Glomerular visceral epithelial cell (primary cell): Measurements from ENCODE around the gene FAM170B.
A peak's percentile ranks its signal among the peaks of the same experiment; 100 is the strongest.

Experiments
- DNase-seq: peaks from one replicate; pipeline ENCODE4 v3.0.0-alpha.2; 2016; ENCODE audit errors: extremely low spot score

Gene FAM170B

DNA sequence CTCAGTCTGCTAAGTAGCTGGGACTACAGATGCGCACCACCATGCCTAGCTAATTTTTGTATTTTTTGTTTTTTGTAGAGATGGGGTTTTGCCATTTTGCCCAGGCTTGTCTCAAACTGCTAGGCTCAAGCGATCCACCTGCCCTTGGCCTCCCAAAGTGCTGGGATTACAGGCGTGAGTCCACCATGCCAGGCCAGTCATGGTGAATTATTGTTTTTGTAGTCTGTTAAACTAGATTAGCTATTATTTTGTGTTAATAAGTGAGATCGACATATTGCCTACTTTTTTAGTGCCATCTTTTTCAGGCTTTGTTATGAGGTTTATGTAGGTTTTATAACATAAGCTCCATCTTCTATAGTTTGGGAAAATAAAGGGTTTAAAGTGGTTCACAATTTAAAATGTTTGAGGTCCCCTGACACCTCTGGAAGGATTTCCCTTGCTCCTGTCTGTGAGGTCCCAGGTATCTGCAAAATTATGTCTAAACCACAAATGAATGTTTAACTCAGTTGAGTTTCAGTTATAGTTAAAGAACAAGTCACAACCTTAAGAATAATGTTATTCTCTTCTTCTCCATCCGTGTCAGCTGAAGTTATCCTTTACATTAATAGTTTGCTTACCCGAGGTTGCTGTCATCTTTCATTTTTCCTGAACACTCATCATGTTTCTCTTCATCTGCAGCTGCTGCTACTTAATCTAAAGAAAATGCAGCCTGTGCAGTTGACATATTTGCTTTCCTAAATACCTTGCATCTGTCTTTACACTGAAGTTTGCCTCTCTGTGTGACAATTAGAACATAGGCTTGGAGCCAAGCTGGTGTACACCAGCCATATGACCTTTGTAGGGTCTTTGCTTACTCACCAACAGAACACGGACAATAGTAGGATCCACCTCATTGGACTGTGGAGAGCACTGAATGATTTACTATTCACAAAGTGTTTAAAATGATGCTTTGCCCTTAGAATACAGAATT is 9.6 kb downstream of the FAM170B start:
- peak; percentile 49 for DNase-seq

DNA sequence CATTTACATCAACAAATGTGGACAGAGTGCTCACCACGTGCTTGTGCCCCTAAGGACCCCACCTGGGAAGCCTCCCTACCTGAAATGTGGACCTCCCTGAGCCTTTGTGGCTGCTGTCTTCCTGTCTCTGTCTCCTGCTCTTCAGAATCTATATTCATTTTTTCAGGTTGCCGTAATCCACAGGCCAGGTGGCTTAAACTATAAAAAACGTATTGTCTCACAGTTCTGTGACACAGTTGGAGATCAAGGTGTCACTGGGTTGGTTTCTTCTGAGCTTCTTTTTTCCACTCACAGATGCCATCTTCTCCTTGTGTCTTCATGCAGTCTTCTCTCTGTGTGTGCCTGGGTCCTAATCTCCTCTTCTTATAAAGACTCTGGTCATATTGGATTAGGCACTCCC is 12.9 kb downstream of the FAM170B start:
- no peak for DNase-seq

DNA sequence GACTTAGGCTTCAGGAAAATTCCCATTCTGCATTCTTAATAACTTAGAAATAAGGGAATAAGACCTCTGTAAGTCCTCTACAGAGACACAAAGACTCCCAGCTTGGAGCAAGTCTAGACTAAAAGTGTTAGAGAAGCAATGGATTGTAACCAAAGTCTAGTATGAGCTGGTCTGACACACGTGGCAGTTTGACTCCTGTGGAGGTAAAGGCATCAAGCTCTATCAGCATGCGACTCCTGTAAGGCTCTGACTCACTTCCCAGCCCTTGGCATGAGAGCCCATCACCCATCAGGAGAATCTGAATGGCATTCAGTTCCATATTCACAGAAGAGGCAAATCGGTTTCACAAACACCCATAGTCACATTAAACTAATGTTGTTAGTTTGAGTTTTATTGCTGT is 14.1 kb downstream of the FAM170B start:
- peak; percentile 82 for DNase-seq

DNA sequence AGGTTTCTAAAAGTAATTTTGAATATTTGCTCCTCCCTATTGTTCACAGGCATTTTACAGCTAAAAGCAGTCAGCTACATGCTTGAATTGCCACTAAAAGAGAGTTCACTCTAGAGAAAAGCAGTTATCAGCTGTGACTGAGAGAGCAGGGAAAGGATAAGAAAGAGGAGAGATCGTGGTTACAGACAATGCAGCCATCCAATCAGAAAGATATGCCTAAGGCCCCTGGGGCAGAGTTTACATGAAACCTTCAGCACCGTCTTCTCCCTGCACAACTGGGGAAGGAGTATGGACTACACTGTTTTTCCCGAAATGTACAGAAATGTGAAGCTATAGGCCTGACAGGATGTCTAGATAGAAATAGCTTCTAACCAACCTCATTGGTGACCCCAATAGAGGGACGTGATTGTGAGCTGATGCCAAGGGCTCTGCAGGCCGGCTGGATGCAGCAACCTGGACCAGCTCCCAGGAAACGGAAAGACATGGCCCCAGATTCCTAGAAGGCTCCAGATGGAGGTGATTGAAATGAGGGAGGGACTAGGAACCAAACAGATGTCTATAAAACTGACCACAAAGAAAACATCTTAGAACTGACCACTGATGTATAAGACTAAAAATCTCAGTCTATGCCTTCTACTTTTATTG is 15.3 kb downstream of the FAM170B start:
- no peak for DNase-seq

DNA sequence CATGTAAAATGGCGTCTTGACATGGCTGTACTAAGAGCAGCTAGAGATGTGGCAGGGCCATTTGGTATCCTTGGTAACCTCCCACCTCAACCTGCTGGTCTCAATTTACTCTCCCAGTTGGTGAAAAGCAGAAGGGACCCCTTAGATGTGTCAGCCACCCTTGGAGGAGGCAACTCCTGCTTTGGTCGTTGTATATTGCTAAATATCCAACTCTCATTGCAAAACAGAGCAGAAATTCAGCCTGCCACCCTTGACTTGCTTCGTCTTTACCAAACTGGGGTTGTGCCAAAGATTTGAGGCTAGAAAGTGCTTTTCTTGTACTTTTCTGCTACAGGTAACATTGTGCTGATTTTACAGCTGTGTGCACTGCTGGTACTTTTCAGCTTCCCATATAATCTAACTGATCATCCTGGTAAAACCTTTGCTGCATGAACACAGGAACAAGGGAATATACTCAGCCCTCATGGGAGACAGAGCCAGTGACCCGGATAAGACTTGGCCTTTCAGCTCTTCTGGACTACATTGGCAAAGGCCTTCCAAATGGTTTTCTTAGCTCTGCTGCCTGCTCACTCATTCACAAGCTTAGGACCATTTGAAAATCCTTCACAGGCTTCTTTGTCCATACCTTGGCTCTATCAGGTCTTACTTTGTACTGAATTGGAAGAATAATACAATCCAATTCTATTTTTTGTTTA is 16.3 kb downstream of the FAM170B start:
- DNase-seq, result no peak

DNA sequence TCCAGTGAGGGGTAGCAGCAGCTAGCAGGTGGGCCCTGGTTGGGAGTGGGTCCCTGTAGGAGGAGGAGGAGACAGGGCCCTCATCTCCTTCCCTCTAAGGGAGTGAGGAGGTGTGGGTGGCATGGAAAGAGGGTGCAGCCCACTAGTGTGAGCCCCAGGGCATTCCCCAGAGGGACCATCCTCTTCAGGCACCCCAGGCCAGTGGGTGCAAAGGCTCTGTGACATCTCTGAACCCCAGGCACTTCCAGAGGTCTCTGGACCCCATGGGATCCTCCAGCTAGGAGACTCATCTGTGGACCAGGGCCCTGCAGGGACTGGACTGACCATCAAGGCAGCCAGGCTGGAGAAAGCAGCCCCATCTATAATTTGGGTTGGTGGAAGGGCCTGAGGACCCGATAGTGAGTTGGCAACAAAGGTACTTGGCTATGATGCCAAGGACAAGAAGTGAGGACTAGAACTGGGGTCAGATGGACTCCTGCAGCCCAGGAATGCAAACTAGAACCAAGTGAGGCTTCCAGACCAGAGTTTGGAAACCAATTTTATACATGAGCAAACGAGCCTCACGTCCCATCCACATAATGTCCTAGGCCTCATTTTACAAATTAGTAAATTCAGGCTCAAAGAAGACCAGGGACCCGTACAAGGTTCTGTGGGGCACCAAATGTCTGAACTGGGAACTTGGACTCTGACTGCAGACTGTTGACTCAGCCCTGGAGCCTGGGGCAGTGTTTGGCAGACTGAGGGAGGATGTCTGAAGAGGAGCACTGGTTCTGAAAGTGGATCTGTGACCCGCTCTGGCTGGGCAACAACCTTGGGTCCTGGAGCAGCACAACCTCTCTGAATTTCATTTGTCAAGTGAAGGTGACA is 17.1 kb downstream of the FAM170B start:
- no peak for DNase-seq

DNA sequence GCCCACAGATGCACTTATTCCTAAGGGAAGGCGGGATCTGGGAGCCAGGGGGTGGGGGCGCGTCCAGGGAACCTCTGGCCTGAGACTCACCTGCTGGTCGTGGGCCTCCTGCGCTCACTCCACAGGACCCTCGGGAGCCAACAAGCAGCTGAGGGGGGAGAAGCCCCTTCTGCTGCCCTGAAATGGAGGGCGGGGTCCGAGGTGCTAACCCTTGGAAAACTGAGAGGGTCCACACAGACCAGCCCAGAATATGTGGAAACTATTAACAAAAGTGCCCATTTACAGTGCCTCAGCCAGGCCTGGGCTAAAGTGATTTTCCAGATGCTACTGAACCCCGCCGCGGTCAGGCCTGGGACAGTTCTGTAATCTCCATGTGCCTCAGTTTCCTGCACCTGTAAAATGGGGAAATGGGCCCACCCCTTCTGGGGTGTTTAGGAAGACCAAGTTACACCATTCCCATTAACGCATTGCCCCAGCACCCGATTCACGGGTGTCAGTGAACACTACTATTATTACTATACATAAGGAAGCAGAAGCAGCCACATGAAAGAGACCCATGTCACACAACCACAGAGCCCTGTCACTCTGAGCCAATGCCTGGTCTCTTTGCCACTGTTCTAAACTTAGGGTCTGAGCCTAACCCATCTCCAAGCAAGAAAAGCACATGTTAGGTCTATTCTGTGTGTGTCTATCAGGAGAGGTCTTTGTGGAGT is 17.9 kb downstream of the FAM170B start:
- no peak for DNase-seq

DNA sequence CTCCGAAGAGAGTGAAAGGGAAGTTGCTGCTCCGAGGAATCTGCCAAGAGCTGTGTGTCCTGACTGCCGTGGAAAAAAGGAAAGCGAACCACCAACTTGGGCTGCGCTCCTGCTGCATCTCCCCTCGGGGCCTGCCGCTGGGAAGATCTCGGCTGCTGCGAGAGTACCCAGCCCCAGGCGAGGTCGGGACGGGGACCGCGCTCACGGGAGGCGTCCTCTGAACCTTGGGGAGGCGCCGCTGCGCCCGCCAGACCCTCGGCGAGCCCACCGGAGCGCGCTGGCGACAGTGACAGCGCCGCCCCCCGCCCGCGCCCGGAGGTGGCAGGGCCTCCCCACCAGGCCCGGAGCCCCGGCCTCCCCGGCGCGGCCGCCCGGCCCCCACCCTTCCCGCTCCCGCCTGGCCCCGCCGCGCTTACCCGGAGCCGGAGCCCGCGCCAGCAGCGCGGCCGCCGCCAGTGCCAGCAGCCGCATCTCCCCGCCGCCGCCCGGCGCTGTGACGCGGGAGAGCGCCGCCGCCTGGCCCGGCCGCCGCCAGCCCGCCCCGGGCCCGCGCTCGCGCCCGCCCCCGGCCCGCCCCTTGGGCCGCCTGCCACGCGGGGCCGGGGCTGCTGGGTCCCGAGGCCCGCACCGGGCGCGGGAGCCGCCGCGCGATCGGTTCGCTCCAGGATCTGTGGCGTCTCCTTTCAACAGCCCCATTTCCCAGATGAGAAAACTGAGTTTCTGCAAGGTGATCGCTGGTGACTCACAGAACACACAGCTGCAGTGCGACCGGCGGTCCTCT is 18.6 kb downstream of the FAM170B start, which contains the start of gene VSTM4:
Gene VSTM4, minus strand, starts transcription at position 508 of the 781 bp plus-strand sequence. Its CDS starts 37 bp downstream, at position 471.
- peak; percentile 49 for DNase-seq

DNA sequence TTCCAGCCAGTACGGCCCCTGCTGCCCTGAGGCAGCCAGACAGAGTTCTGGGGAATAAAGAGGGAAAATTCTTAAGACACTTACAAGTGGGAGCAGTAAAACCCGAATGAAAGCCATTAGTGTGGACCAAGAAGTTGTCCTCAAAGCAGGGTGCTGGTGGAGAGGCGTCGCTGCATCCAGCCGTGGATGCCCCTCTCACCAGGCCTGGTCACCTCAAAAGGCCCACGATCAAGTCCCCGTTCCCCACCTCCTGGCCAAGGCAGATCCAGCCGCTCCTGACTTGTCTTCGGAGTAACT is 19.2 kb downstream of the FAM170B start:
- no peak for DNase-seq

DNA sequence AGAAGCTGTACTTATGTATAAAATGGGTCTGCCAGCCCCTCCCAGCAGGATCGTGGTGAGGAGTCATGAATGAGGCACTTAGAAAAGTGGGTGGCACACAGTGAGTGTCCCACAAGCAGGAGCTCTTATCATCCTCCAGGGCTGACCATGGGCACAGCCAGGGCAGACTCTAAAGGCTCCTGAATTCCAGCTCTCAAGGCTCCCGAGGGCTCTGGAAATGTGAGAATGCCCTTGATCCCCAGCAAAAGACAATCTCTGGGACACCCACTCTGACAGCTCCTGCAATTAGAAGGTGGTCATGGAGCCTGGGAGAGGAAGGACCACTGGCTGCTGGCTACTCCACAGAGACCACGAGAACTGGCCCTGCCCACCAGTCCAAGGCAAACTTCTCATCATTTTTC is 20.1 kb downstream of the FAM170B start:
- peak; percentile 30 for DNase-seq

DNA sequence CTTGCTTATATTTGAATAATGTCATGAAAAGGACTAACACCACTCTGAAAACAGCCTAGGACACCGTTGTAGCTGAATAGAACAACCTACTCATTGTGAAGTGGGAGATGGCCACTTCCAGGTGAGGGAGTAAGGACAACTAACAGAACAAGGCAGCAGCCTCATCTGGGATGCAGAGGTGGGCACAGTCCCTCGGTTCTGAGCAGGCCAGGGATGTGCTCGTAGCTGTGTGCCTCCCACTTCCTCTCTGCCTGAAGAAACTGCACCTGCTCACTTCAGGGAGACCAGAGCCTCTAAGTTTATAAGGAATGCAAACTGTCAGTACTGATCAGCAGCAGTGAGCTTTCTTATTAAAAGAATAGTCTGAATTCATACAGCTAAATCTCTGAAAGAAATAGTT is 21.0 kb downstream of the FAM170B start:
- DNase-seq, result no peak

DNA sequence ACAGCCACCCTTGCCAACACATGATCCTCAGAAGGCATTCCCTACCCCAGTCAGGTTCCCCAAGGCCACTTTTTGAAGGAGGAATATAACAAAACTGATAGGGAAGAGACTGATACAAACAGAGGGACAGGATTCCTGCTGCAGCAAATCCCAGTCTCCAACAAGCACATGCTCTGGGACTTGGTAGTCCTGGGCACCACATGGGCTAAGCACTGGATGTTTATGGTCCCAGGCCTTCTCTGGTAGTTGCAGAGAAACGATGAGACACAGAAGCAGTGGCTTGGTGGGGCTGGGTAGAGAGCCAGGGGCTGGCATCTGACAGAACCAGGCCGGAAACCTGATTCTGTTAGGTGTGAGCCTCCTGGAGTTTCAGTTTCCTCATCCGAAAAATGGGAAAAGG is 21.7 kb downstream of the FAM170B start:
- DNase-seq, result no peak

DNA sequence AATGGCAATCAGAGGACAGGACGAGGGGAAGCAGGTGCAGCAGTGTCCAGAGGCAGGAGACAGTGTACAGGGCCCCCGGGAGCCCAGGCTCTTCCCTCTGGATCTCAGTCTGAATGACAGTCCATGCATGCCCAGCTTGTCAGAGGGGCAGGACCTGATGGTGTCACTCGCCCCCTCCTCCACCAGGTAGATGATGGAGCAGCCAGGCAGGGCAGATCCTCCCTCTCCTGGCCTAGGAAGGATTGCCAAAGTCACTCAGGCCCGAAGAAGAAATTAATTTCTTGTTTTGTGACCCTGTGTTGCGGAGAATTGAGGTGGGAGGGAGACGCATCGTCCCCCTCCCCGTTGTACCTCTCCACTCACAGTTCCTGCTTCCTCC is 22.5 kb downstream of the FAM170B start:
- DNase-seq, result no peak

DNA sequence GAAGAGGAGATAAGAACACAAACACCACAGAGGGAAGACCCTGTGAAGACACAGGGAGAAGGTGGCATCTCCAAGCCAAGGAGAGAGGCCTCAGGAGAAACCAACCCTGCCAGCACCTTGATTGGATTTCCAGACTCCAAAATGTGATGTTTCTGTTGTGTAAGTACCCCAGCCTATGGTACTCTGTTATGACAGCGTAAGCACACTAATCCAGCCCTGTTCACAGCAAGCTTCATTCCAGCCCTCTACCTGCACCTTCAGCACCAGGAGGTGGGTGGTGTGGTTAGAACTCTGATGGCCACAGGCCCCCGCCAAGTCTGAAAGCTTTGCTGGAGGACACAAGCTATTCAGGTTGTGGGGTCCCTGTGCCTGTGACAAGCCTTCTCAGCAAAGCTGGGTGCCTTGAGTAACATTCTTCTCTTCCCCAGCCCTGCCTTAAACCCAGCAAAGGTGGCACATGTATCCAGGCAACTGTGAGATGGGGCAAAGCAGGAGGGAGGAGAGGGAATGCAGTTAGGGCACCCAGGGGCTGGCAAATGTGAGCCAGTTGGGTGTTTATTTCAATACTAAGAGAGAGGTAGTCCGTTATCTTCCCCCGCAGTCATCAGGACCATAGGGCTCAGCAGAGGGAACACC is 23.0 kb downstream of the FAM170B start:
- DNase-seq, result no peak

DNA sequence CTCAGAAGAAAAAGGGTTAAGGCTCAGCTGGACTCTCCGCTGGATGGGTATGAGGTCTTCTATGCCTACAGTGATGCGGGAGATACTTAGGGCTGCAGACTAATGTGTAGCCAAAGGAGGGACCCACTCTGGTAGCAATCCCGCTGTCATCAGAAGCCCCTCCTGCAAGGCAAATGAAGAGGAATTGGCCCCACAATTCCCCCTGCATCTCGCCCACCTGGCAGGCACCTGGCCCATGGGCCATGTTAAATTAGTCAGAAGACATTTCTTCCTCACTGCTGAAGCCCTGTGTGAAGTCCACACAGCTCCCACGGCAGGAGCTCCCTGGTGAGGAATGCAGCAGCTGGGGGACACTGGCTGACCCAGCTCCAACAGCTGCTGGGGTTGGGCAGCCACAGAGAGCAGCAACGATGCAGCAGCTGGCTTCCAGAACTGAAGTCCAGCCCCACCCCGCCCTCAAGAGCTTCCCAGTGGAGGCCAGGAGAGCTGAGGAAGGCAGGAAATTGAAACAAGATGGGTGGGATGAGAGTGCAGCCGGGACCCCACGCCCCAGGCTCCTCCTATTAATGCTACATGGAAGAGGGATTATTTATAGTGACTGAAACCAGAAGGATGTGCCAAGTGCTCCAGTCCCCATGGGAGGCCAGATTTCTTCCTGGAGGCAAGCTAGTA is 24.0 kb downstream of the FAM170B start:
- no peak for DNase-seq

DNA sequence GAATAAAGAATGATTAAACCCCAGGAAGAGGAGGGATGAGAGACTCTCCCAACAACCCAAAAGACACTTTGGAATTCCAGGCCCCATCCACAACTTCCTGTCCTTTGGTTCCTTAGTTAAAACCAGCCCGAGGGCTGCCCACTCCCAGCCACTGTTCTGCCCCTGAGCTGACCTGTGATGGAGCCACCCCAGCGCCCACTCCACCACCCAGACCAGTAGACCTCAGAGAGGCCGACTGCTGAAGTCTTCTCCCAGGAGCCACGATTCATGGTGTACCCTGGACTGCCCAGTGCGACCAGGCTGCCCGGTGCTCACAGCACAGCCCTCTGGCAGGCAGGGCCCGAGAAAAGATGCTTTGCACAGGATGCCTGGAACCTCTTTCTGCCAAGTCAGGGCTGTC is 25.2 kb downstream of the FAM170B start:
- DNase-seq, result no peak

DNA sequence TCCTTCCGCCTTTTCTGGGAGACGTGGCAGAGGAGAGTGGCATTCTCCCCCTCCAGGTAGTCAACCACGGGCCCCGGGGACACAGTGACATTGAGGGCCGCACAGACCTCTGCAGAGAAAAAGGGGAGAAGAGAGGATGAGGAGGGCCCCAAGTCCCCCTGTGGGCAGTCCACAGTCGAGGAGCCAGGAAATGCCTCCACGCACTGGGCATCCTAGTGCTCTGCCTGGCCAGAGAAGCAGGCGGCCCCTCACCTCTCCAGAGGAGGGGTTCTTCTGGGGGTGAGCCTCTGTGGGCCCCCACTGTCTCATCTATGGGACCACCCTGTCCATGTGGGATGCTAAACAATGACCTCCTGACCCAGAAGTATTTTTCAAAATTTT is 25.9 kb downstream of the FAM170B start:
- no peak for DNase-seq

DNA sequence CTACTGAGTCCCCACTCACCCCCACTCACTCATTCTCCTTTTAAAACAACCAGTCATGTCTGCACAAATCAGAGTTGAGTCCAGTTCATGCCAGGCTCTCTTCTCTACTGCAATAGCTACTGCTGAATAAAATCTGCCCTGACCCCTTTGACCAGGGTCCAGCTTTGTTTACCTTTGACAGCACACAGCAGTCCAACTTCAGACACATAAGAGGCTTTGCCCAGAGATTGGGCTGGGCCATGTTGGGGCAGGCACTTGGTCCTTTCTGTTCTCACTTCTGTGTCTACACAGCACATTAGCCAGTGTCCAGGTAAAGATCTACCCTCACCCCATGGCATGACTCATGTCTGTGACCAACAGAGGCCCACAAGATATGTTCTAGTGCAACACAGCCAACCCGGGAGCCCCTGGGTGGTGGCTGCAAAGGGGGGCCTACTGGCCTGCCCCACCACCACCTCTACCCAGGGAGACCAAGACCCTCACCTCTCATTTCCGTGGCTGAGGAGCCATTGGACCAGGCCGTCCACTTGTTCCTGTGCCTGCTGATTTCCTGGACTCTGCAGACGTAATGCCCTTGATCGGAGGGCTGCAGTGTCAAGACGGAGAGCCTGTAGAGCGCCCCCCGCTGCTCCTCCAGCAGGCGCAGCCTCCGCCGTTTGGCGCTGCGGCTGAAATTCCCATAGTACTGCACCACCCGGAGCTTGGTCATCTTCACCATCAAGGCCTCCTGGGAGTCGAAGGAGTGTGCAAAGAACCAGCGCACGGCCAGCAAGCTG is 26.5 kb downstream of the FAM170B start:
- DNase-seq, result no peak
